RWPE2 (cell line): ENCODE data around the gene GPR78.

Experiments used
- ATAC-seq: fragments of 200-7000 bp; cut with Tn5 transposase; 3 replicates; pipeline ENCODE4 v1.9.1; 2021; ENCODE audit warnings: low read depth
- DNase-seq: peaks from one replicate; pipeline ENCODE4 v3.0.0-alpha.2; 2020; ENCODE audit warnings: low spot score
- H3K27ac ChIP-seq: fragments of 450-650 bp; 2 replicates; pipeline ENCODE4 v1.5.1; 2017; ENCODE audit warnings: mild to moderate bottlenecking; ENCODE audit not compliant: poor library complexity, severe bottlenecking
- H3K27me3 ChIP-seq: fragments of 250-450 bp; sonication (Bioruptor Pico); 2 replicates; pipeline ENCODE4 v1.5.1; 2021; ENCODE audit warnings: mild to moderate bottlenecking, moderate library complexity; ENCODE audit not compliant: insufficient read depth, poor library complexity, severe bottlenecking
- H3K36me3 ChIP-seq: fragments of 250-450 bp; sonication (Bioruptor Pico); 2 replicates; pipeline ENCODE4 v1.5.1; 2020; ENCODE audit warnings: low read depth, mild to moderate bottlenecking, moderate library complexity
- H3K4me1 ChIP-seq: fragments of 250-450 bp; sonication (Bioruptor Pico); 2 replicates; pipeline ENCODE4 v1.5.1; 2021; ENCODE audit warnings: mild to moderate bottlenecking, moderate library complexity; ENCODE audit not compliant: insufficient read depth, poor library complexity, severe bottlenecking
- H3K4me3 ChIP-seq: fragments of 250-450 bp; sonication (Bioruptor Pico); 2 replicates; pipeline ENCODE4 v1.5.1; 2021; ENCODE audit warnings: mild to moderate bottlenecking, moderate library complexity; ENCODE audit not compliant: severe bottlenecking
- H3K9me3 ChIP-seq: fragments of 250-450 bp; sonication (Bioruptor Pico); 2 replicates; pipeline ENCODE4 v1.5.1; 2021; ENCODE audit warnings: mild to moderate bottlenecking, moderate library complexity; ENCODE audit not compliant: severe bottlenecking
- CTCF ChIP-seq: fragments of 450-650 bp; IDR thresholded peaks from one replicate; pipeline ENCODE4 v1.5.1; 2017; ENCODE audit warnings: mild to moderate bottlenecking, moderate library complexity; ENCODE audit not compliant: poor library complexity, severe bottlenecking

Gene GPR78

GRCh38 chr4:8557151-8558076 is 22.8 kb upstream of the GPR78 start:
- no peaks in the 10 kb centered on the region for H3K27me3 ChIP-seq
- TF ChIP-seq CTCF = no peak
- H3K27ac ChIP-seq = peak overlapping the region; percentile 30
- peaks cover 17% of the 10 kb centered on the region for H3K4me1 ChIP-seq
- H3K4me3 ChIP-seq = no peak overlapping the region
- H3K36me3 ChIP-seq = no peaks in the 10 kb centered on the region
- ATAC-seq = no peak
- H3K9me3 ChIP-seq = no peaks in the 10 kb centered on the region
- DNase-seq = no peak

GRCh38 chr4:8558080-8558960 is 21.9 kb upstream of the GPR78 start:
- DNase-seq (no peak), ATAC-seq (peak; percentile 79)
- Histone ChIP-seq H3K27ac (no peak overlapping the region), H3K36me3 (no peaks in the 10 kb centered on the region), H3K27me3 (no peaks in the 10 kb centered on the region), H3K4me3 (no peak overlapping the region), H3K4me1 (peaks cover 17% of the 10 kb centered on the region), H3K9me3 (no peaks in the 10 kb centered on the region)
- TF ChIP-seq CTCF = no peak

GRCh38 chr4:8559011-8559410 is 21.2 kb upstream of the GPR78 start:
- peaks cover 17% of the 10 kb centered on the region for H3K4me1 ChIP-seq
- ATAC-seq (no peak), DNase-seq (no peak)
- no peaks in the 10 kb centered on the region for H3K9me3 ChIP-seq
- no peak overlapping the region for H3K4me3 ChIP-seq
- H3K36me3 ChIP-seq = no peaks in the 10 kb centered on the region
- no peak for TF ChIP-seq CTCF
- H3K27ac ChIP-seq = no peak overlapping the region
- no peaks in the 10 kb centered on the region for H3K27me3 ChIP-seq

GRCh38 chr4:8559524-8560264 is 20.5 kb upstream of the GPR78 start:
- ATAC-seq = no peak

More at GRCh38 chr4:8559524-8560264, 20.5 kb upstream of the GPR78 start:
- H3K36me3 ChIP-seq = no peaks in the 10 kb centered on the region
- DNase-seq = no peak
- TF ChIP-seq CTCF = no peak
- peaks cover 17% of the 10 kb centered on the region for H3K4me1 ChIP-seq
- no peak overlapping the region for H3K27ac ChIP-seq
- no peaks in the 10 kb centered on the region for H3K9me3 ChIP-seq
- H3K27me3 ChIP-seq = no peaks in the 10 kb centered on the region
- H3K4me3 ChIP-seq = no peak overlapping the region
